ENCODE data around the gene KLK10. TPM values are rescaled to one million over a fixed set of nuclear protein-coding genes. Genes with fewer than 3 reads are reported as not detected.

The KLK10 gene
- total and polyA plus RNA-seq, 10 of the 15 experiments (the other 5 are each of a cell fraction or from before 2014, with no cell fraction given) = not detected

- CTCF ChIA-PET = no interaction called here
- no peak for FAIRE-seq
- ATAC-seq = no peak
- DNase-seq (ENCODE audit: low read depth, low spot score) = no peak
- 26% methylated on average over 40 of the region's 68 CpGs for WGBS (ENCODE audit: insufficient coverage, insufficient replicate concordance, low lambda C conversion rate, missing lambda C conversion rate)
- in situ Hi-C loops (cut with MboI) (no loop called here), intact Hi-C loops (cut with micrococcal nuclease; ENCODE audit: unreplicated experiment) (no loop called here)
- Histone ChIP-seq H3K4me1 (ENCODE audit: control insufficient read depth, insufficient read depth, low read length) (no peaks in the 10 kb centered on the region), H3K9me3 (replicated peaks; ENCODE audit: control insufficient read depth, insufficient read depth, low read length) (no peaks in the 10 kb centered on the region; the same call in 2 of the 3 replicates), H4K20me1 (ENCODE audit: control insufficient read depth, insufficient read depth) (no peaks in the 10 kb centered on the region), H3K4me2 (ENCODE audit: control insufficient read depth, insufficient read depth) (no peak overlapping the region), H3K27me3 (replicated peaks in 1 of 2; ENCODE audit: control insufficient read depth in 2 of 2, insufficient read depth in 2 of 2, low read length in 1 of 2) (no peaks in the 10 kb centered on the region; a peak in 3 of 4 replicates), H3K27ac (ENCODE audit: control insufficient read depth, insufficient read depth) (no peak overlapping the region), H3K36me3 (ENCODE audit: control insufficient read depth in 2 of 2, insufficient read depth in 2 of 2, low read length in 1 of 2) (no peaks in the 10 kb centered on the region), H2AFZ (ENCODE audit: control insufficient read depth, low read depth, low read length) (no peak overlapping the region), H3K4me3 (no peak overlapping the region), H3K9ac (ENCODE audit: control insufficient read depth, insufficient read depth, low read length) (no peak overlapping the region), H3K79me2 (ENCODE audit: control insufficient read depth, insufficient read depth, low read length) (no peaks in the 10 kb centered on the region)
- TF ChIP-seq ETV6 (conservative IDR thresholded peaks at IDR 0.05 in 1 of 2, IDR thresholded peaks at IDR 0.05 in 1 of 2; ENCODE audit: borderline replicate concordance in 1 of 2, low read depth in 1 of 2) (no peak), IRF3 (IDR thresholded peaks at IDR 0.05) (no peak), ZNF384 (IDR thresholded peaks at IDR 0.05; ENCODE audit: borderline replicate concordance, low read depth, low read length) (no peak), NR2C1 (IDR thresholded peaks at IDR 0.05) (no peak)
- RAD21 ChIA-PET (ENCODE audit: unreplicated experiment) = no interaction called here
- SMC1A ChIA-PET (ENCODE audit: uncharacterized antibody, unreplicated experiment) = no interaction called here
- POLR2A ChIA-PET = no interaction called here
- BruUV-seq (replicated peaks) = no TSS peak
Observed at GRCh38 chr19:51018745-51019543, 565 bp downstream of the KLK10 start.

All from GM12878 (cell line).